ENCODE measurements around the gene NFKB1.

Gene NFKB1

DNA sequence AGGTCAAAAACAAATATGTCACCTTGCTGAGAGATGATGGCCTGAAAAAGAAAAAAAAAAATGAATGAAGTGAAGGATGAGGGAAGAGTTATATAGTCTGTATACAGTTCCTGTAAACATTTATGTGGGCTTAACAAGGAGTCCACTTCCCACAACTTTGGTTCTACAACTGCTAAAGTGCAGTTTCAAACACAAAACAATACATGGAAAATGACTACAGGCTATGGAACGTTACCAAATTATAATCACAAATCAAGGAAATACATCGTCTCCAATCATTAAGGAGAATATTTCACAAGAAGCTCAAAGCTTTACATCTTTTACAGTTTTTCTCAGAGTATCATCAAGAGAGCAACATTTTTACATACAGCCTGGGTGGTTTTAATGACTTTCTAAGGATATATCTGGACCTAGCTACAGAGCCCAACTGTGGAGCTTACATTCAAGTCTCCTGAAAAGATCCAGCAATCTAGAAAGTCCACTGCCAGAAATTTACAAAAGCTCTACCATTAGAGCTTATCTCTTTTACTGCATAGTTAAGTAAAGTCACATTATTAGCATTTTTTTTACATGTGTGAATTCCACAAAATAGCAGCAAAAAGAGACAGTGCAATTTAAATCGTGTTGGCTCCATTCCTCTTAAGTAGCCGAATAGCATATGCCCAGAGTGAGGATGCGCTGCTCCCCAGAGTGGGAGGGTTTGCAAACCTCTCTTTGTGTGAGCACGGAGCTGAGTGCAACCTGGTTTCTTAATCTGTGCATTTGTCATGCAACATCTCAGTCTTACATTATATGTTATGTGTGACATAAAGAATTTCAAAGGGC is 131.3 kb downstream of the NFKB1 start:
- no peak for DNase-seq

DNA sequence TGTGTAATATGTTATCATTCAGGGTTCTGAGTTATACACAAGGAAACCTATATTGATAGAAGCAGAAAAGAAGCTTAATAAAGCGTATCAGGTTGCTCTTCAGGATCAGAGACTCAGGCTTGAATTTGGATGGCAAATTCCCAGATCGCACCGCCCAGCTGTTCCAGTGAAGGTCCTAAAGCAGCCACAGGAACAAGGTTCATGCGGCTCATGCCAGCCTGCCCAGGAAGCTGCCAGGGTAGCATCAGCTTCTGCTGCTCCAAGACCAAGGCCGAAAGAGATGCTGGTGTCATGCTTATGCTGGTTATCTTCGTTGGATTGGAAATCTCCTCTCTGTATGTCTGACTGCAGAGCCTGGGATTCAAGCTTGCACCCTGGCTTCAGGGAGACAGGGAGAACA is 131.9 kb downstream of the NFKB1 start:
- no peak for DNase-seq

DNA sequence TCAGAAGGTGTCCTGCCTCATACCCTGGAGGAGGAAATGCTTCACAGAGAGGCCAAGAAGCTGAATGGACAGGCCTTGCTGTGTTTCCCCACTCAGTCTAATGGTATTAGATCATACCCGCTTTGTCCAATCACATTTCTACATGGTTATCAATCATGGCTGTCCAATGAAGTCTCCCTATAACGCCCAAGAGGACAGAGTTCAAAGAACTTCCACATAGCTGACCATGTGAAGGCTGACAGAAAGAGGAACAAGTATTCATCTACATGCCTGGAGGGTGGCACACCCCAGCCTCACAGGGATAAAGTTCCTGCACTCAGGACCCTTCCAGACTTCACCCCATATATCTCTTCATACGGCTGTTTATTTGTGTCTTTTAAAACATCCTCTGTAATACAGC is 136.2 kb downstream of the NFKB1 start:
- no peak for DNase-seq

DNA sequence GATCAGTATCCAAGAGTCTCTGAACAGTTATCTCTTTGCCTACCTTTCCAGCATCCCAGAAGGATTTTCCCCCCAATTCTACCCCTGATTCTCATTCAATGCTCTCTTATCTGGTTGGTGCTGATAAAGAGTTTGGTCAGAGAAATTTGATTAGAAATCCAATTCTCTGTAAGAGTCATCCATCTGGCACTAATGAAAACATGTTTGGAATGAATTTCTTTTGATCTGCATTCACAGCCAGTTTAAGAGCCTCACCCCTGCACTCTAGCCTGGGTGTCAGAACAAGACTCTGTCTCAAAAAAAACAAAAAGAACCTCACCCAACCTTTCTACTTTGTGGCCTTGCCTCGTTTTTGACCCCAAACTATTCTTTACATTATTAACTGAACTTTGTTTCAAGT is 137.5 kb downstream of the NFKB1 start:
- DNase-seq = no peak

DNA sequence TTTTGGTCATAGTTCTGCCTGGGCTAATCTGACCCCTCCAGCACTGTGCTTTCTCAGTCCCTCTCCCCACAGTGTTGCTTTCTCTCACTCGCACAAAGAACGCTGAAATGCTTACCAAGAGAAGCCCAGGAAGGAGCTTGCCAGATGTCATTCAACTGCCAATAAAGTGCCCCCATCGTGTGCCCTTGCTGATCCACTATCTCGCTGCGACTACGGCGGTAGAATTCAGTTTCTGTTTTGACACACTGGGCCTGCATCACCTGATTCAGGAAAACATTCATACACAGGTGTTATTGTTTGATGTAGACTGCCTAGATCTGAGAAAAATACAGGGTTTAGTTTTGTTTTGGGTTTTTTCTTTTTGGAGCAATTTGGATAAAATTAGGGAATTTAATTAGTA is 138.4 kb downstream of the NFKB1 start:
- no peak for DNase-seq

DNA sequence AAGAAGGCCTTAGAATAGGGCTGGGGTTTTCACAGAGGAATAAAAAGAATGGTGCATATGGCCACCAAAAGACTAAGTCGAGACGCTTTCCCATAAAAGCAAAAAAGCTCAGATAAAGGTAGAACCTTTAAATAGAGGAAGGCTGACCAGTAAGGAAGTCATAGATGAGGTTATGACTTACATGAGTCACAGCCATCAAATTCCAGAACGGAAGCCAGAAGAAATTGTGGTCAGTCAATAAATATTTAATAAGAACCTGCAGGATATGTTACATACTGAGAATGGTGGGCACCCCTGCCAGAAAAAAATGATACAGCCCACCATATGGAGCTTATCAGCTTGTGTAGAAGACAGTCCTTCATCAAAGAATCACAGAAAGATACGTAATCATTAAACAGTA is 139.5 kb downstream of the NFKB1 start:
- no peak for DNase-seq

DNA sequence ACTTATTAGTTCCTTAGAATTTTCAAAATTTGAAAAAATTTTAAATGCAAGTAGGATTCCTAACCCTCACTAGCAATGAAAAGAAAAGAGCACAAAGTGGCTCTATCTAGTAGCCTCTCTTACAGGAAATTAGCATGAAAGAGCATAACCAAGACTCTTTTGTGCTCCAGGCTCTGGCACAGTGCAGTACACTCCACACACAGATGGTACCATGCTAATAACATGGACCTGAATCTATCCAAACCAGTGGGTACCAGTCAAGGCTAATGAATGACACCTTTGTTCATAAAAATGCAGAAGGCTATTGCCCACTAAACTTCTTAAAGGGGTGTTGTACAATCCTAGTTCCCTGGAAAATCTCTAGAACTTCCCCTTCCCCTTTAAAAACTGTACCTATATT is 140.6 kb downstream of the NFKB1 start:
- no peak for DNase-seq

DNA sequence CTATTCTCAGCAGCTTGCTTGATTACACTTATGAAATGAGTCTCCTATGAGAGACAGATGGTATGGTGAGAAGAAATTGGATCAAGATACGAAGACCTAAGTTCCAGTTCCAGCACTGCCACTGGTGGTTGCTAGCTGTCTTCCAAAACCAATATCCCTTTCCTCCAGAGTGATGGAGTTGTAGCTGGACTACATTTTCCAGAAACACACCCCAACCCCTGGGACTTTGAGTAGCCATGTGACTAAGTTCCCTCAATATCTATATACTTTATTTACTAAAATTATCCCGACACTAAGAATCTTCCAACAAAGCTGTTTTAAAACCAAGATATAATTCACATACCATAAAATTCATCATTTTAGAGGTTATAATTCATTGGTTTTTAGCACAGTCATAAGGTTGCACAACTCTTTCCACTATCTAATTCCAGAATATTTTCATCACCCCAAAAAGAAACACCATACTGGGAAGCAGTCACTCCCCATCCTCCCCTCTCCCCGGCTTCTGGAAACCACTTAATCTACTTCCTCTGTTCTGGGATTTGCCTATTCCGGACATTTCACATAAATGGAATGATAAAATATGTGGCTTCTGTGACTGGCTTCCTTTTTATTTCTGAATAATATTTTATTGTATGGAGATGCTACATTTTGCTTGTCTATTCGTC is 141.6 kb downstream of the NFKB1 start:
- DNase-seq = no peak

DNA sequence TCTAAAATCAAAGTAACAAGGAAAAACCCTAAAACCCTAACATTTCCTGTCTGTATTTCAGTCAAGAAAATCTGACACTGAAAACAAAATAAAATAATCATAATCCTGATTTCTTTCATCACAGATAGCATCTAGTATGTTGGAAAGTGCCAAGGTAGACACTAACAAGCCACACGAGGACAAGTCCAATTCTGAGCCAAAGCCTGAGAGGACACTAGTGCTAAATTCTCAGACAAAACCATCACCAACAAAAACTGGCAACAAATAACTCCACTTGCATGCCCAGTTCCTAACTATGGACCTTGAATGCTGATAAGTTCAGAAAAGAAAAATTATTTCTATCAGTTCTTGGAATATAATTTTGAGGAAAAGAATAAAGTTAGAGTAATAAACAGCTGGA is 146.0 kb downstream of the NFKB1 start:
- DNase-seq = no peak

DNA sequence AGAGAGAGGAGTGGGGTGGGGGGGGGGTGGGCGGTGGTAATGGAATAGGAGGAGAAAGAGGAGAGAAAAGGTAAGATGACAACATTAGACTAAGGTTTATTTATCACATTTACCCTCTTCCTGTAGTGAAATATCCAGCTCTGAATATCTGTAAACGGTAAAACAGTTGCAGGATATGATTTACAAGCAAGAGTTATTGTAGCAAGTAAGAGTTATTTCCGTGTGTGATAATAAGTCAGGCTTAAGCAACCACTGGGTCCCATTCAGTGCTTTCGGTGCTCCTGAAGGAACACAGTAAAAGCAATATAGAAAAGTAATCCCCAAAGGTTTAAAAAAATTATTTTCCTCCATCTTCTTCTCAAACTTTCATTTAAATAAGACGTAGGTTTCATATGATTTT is 156.0 kb downstream of the NFKB1 start:
- DNase-seq = no peak

DNA sequence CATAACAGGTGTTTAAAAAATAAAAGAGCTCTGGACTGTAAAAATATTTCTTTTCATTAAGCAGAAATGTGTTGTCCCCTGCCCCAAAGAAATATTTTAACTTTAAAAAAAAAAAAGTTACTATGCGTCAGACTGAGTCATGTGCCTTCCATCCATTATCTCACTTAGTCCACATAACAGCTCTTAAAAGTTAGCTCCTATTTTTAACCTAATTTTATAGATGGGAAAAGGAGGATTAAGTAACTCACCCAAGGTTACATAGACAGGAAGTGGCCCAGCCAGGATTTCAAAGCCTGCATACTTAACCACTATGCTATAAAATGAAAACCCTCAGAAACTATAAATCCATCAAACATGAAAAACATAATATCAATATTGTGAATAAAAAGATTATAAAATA is 161.9 kb downstream of the NFKB1 start:
- DNase-seq = no peak

DNA sequence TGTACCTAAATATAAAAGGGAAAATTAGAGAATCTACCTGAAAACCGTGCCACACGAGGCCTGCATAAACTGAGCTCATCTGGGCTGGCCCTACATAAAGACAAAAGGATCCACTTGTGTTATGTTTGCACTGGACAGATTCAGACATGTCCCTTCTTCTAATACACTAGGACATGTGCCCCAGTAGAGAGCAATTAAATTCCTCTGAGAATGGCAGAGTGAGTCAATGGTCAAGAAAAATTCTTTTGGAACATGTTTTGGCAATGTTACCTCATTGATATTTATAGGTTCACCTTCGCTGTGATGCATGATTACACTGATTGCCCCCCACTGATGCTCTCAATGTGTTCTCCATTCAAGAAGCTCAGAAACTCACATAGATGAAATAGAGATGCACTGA is 164.4 kb downstream of the NFKB1 start:
- no peak for DNase-seq
